Measurements from ENCODE around the gene CCDC178.
"Not testable (repeated sequence)": the region's sequence is repeated elsewhere in the genome, so short reads cannot be mapped to it uniquely, and the experiment has no call there.

The CCDC178 gene

GRCh38 chr18:32974421-32975162 is 465.9 kb downstream of the CCDC178 start:
- DNase-seq = peak; percentile 65

GRCh38 chr18:32968248-32968647 is 472.3 kb downstream of the CCDC178 start:
- DNase-seq = no peak

- no peak for DNase-seq
These were observed 474.4 kb downstream of the CCDC178 start for GRCh38 chr18:32966141-32966540.

GRCh38 chr18:32961538-32961937 is 479.0 kb downstream of the CCDC178 start:
- DNase-seq = no peak

- DNase-seq = no peak
These were observed 481.8 kb downstream of the CCDC178 start for GRCh38 chr18:32958746-32959145.

- DNase-seq = no peak
These were observed 483.8 kb downstream of the CCDC178 start for GRCh38 chr18:32956591-32957315.

- not testable (repeated sequence) for DNase-seq
These were observed 488.2 kb downstream of the CCDC178 start for GRCh38 chr18:32952318-32952717.

- DNase-seq = peak; percentile 54
These were observed 502.9 kb downstream of the CCDC178 start for GRCh38 chr18:32937597-32937996.

- no peak for DNase-seq
These were observed 503.5 kb downstream of the CCDC178 start for GRCh38 chr18:32937066-32937465.

- DNase-seq = no peak
These were observed 506.3 kb downstream of the CCDC178 start for GRCh38 chr18:32934201-32934600.

GRCh38 chr18:32930695-32931301 is 509.7 kb downstream of the CCDC178 start:
- peak; percentile 53 for DNase-seq

- no peak for DNase-seq
These were observed 511.3 kb downstream of the CCDC178 start for GRCh38 chr18:32929213-32929612.

GRCh38 chr18:32922951-32923430 is 517.5 kb downstream of the CCDC178 start:
- no peak for DNase-seq

- DNase-seq = no peak
These were observed 519.4 kb downstream of the CCDC178 start for GRCh38 chr18:32920796-32921787.

- peak; percentile 67 for DNase-seq
These were observed 520.7 kb downstream of the CCDC178 start for GRCh38 chr18:32919799-32920198.

GRCh38 chr18:32918692-32919250 is 521.8 kb downstream of the CCDC178 start:
- DNase-seq = no peak

- DNase-seq = no peak
These were observed 525.0 kb downstream of the CCDC178 start for GRCh38 chr18:32915516-32915915.

- no peak for DNase-seq
These were observed 528.7 kb downstream of the CCDC178 start for GRCh38 chr18:32911660-32912284.

- DNase-seq = no peak
These were observed 529.7 kb downstream of the CCDC178 start for GRCh38 chr18:32910694-32911296.

- DNase-seq = no peak
These were observed 530.5 kb downstream of the CCDC178 start for GRCh38 chr18:32909798-32910561.

Measured in NCI-H345 (cell line).